Activated naive CD4-positive, alpha-beta T cell treated with anti-CD3 and anti-CD28 coated beads, Interleukin-2, amount 50 U/mL, for 72 hours (primary cell): Measurements from ENCODE around the gene CTAGE4. TPM values are rescaled to one million over a fixed set of nuclear protein-coding genes. Genes with fewer than 3 reads are reported as not detected.
A peak's percentile ranks its signal among the peaks of the same experiment; 100 is the strongest.
"Not testable (repeated sequence)": the region's sequence is repeated elsewhere in the genome, so short reads cannot be mapped to it uniquely, and the experiment has no call there.

ENCODE experiments used
- ATAC-seq, 2 donors: fragments of 150-1000 bp; cut with Tn5 transposase; 2 replicates each; pipeline ENCODE4 v1.10.0; 2021; ENCODE audit warnings: mild to moderate bottlenecking in 2 of 2, moderate library complexity in 2 of 2
- DNase-seq, 2 donors: peaks; one replicate each; pipeline ENCODE4 v3.0.0; 2021 to 2022; ENCODE audit warnings: low spot score in 2 of 2
- H3K27ac Mint-ChIP-seq, 2 donors: one replicate each; pipeline ENCODE4 v1.8.0; 2022; ENCODE audit warnings: mild to moderate bottlenecking in 2 of 2, mixed read lengths in 2 of 2
- H3K36me3 Mint-ChIP-seq, 2 donors: one replicate each; pipeline ENCODE4 v1.8.0; 2022; ENCODE audit warnings: mixed read lengths in 2 of 2
- H3K9me3 Mint-ChIP-seq, 2 donors: one replicate each; pipeline ENCODE4 v1.8.0; 2022; ENCODE audit warnings: mixed read lengths in 2 of 2
- total RNA-seq, 2 donors: library from RNA; stranded (reverse); gene quantifications; one replicate each; pipeline ENCODE4 v1.2.3, GENCODE V29; 2022

CTAGE4 gene
- under 1 TPM in 1 of 2 donors, not detected in 1; 0.93 TPM for total RNA-seq

GRCh38 chr7:144183166-144183565 is at the start of gene CTAGE4:
CTAGE4 (plus strand) TSS chr7:144183466; CDS start chr7:144183504, 38 bp downstream.
- not testable (repeated sequence) for ATAC-seq, H3K9me3 Mint-ChIP-seq, DNase-seq, H3K36me3 Mint-ChIP-seq, H3K27ac Mint-ChIP-seq

DNA sequence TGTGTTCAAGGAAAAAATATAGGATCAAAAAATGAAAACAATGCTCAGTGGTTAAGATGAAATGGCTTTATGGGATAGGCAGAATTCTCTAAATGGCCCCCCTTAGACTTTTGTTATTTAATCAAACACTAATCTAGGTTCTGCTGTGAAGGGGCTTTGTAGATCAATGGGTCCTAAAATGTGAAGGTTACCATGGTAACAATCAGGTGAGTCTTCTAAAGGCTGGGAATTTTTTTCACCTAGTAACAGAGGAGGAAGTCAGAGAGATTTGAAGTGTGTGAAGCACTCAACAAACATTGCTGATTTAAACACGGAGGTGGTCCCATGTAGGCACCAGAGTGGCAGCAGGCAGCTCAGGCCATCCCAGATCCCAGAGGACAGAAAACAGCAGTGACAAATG is 49.1 kb upstream of the CTAGE4 start:
- H3K9me3 Mint-ChIP-seq = no peaks in the 10 kb centered on the region
- no peaks in the 10 kb centered on the region for H3K36me3 Mint-ChIP-seq
- H3K27ac Mint-ChIP-seq = no peak overlapping the region
- no peak for ATAC-seq
- DNase-seq = no peak

DNA sequence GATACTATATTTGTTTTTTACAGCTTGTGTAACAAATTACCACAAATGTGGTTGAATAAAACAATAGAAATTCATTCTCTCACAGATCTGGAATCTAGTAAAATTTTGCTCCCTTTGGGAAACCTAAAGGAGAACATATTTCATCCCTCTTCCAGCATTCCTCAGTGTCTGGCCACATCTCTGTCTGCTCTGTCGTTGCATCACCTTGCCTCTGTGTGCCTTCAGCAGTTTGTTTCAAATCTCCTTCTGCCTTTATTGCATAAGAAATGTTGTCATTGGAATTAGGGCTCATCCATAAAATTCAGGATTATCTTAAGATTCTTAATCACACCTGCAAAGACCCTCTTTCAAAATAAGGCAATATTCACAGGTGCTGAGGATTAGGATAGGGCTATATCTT is 45.8 kb upstream of the CTAGE4 start:
- DNase-seq = no peak
- H3K27ac Mint-ChIP-seq = no peak overlapping the region
- ATAC-seq = no peak
- no peaks in the 10 kb centered on the region for H3K36me3 Mint-ChIP-seq
- H3K9me3 Mint-ChIP-seq = peaks cover 0 to 5% of the 10 kb centered on the region in 2 donors

DNA sequence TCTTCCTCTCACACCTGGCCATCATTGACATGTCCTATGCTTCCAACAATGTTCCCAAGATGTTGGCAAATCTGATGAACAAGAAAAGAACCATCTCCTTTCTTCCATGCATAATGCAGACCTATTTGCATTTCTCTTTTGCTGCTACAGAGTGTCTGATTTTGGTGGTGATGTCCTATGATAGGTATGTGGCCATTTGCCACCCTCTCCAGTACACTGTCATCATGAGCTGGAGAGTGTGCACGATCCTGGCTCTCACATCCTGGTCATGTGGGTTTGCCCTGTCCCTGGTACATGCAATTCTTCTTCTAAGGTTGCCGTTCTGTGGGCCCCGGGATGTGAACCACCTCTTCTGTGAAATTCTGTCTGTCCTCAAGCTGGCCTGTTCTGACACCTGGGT is 41.1 kb upstream of the CTAGE4 start:
- DNase-seq (no peak), ATAC-seq (no peak)
- peaks cover 0 to 6% of the 10 kb centered on the region in 2 donors for H3K36me3 Mint-ChIP-seq
- H3K9me3 Mint-ChIP-seq = peaks cover 5 to 6% of the 10 kb centered on the region in 2 donors
- H3K27ac Mint-ChIP-seq = no peak overlapping the region

DNA sequence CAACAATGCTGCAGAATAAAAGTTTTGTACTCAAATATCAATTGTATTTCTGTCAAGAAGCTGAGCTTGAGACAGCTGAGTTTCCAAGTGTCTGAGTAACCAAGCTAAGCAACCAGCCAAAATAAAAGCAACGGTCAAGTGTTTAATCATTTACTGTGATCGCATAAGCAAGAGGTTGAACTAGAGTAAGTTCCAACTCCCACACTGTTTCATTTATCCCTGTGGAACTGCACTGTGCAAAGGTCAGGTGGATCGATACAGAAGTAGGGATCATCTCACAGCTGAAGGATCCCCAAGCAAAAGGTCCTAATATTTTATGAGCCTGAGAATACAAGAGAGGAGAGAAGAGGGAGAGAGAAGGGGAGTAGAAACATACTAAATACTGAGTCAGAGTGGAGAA is 38.8 kb upstream of the CTAGE4 start:
- no peak for ATAC-seq
- peaks cover 15 to 17% of the 10 kb centered on the region in 2 donors for H3K9me3 Mint-ChIP-seq
- DNase-seq = no peak
- peaks cover 11 to 19% of the 10 kb centered on the region in 2 donors for H3K36me3 Mint-ChIP-seq
- no peak overlapping the region for H3K27ac Mint-ChIP-seq

GRCh38 chr7:144148224-144148827 is 34.9 kb upstream of the CTAGE4 start:
- ATAC-seq = no peak
- H3K36me3 Mint-ChIP-seq = peaks cover 16 to 25% of the 10 kb centered on the region in 2 donors
- no peak overlapping the region for H3K27ac Mint-ChIP-seq

GRCh38 chr7:144158861-144159260 is 24.4 kb upstream of the CTAGE4 start:
- no peaks in the 10 kb centered on the region for H3K9me3 Mint-ChIP-seq

More at GRCh38 chr7:144148224-144148827, 34.9 kb upstream of the CTAGE4 start:
- DNase-seq = no peak
- peaks cover 16 to 24% of the 10 kb centered on the region in 2 donors for H3K9me3 Mint-ChIP-seq

GRCh38 chr7:144164784-144165183 is 18.5 kb upstream of the CTAGE4 start:
- ATAC-seq (no peak), DNase-seq (no peak)
- H3K36me3 Mint-ChIP-seq = no peaks in the 10 kb centered on the region
- H3K9me3 Mint-ChIP-seq = no peaks in the 10 kb centered on the region
- H3K27ac Mint-ChIP-seq = no peak overlapping the region

More at GRCh38 chr7:144158861-144159260, 24.4 kb upstream of the CTAGE4 start:
- Mint-ChIP-seq H3K36me3 (no peaks in the 10 kb centered on the region), H3K27ac (no peak overlapping the region)
- ATAC-seq = no peak
- DNase-seq = no peak

DNA sequence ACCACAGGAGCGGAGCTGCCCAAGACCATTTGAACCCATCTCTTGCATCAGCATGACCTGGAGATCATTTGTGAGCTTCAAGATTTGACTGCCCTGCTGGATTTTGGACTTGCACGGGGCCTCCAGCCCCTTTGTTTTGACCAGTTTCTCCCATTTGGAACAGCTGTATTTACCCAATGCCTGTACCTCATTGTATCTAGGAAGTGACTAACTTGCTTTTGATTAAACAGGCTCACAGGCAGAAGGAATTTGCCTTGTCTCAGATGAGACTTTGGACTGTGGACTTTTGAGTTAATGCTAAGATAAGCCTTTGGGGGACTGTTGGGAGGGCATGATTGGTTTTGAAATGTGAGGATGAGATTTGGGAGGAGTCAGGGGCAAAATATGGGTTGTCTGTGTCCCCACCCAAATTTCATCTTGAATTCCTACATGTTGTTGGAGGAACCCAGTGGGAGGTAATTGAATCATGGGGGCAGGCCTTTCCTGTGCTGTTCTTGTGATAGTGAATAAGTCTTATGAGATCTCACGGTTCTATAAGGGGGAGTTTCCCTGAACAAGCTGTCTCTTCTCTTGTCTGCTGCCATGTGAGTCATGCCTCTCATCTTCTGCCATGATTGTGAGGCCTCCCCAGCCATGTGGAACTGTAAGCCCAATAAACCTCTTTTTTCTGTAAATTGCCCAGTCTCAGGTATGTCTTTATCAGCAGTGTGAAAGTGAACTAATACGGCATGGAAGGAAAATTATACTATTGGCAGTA is 11.5 kb upstream of the CTAGE4 start:
- not testable (repeated sequence) for H3K27ac Mint-ChIP-seq, DNase-seq, ATAC-seq
- peaks cover 3 to 15% of the 10 kb centered on the region in 2 donors for H3K9me3 Mint-ChIP-seq
- peaks cover 0 to 15% of the 10 kb centered on the region in 2 donors for H3K36me3 Mint-ChIP-seq

DNA sequence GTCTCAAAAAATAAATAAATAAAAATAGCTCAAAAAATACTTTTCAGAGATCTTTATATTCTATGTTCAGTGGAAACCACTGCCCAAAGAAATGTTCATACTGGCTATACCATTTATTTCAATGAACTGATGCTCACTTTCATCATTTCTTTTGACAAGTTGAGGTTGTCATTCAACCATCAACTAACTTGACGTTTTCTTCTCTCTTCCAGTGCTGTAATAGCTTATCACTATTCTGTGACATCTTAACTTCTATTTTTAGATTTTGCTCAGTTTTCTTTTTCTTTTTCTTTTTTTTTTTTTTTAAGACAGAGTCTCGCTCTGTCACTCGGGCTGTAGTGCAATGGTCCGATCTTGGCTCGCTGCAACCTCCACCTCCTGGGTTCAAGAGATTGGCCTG is 8.7 kb upstream of the CTAGE4 start:
- Mint-ChIP-seq H3K9me3 (peaks cover 3 to 15% of the 10 kb centered on the region in 2 donors), H3K36me3 (peaks cover 0 to 15% of the 10 kb centered on the region in 2 donors), H3K27ac (no peak overlapping the region)
- no peak for ATAC-seq
- no peak for DNase-seq

GRCh38 chr7:144178380-144179164 is 4.7 kb upstream of the CTAGE4 start:
- not testable (repeated sequence) for H3K27ac Mint-ChIP-seq, H3K9me3 Mint-ChIP-seq, H3K36me3 Mint-ChIP-seq, DNase-seq
- peak; percentile 70 to 72 for ATAC-seq

DNA sequence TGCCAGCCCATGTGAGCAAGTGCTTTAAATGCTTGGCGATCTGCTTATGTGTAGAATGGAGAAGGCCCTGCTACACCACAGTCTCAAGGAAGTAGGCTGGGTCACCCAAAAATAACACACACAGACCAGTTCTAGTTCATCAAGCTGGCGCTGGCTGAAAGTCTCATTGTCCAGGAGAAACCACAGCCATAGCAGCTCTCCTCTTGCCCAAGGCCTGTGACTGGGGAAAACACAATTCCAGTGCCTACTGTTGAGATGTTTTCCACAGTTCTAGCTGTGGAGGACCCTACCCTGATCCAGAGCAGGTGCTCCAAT is 4.1 kb upstream of the CTAGE4 start:
- not testable (repeated sequence) for H3K36me3 Mint-ChIP-seq, ATAC-seq, H3K27ac Mint-ChIP-seq, H3K9me3 Mint-ChIP-seq, DNase-seq

- ATAC-seq, H3K36me3 Mint-ChIP-seq, H3K27ac Mint-ChIP-seq, H3K9me3 Mint-ChIP-seq, DNase-seq: not testable (repeated sequence)
These were observed 4.6 kb downstream of the CTAGE4 start for GRCh38 chr7:144187848-144188247.

- not testable (repeated sequence) for H3K36me3 Mint-ChIP-seq, H3K9me3 Mint-ChIP-seq, H3K27ac Mint-ChIP-seq, DNase-seq
- peak; percentile 35 to 69 for ATAC-seq
These were observed 5.4 kb downstream of the CTAGE4 start for GRCh38 chr7:144188578-144189171.

DNA sequence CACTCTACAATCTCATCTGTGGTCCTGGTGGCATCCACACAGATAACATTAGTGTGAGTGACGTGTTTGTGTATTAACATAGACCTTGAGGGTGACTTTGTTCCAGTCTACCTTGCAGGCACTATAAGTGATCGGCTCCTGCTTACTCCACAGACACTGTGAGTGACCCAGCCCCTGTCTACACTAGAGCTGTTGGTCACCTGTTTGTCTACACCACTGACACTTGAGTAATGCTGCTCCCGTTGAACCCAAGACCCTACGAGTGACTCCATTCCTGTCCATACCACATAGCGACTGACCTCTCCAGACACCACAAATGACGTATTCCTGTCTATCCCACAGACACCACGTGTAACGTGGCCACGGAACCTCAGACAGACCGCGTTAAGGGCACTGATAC is 10.5 kb downstream of the CTAGE4 start:
- DNase-seq, H3K9me3 Mint-ChIP-seq, H3K36me3 Mint-ChIP-seq, H3K27ac Mint-ChIP-seq: not testable (repeated sequence)
- ATAC-seq = peak in 1 of 2 donors; percentile 22

DNA sequence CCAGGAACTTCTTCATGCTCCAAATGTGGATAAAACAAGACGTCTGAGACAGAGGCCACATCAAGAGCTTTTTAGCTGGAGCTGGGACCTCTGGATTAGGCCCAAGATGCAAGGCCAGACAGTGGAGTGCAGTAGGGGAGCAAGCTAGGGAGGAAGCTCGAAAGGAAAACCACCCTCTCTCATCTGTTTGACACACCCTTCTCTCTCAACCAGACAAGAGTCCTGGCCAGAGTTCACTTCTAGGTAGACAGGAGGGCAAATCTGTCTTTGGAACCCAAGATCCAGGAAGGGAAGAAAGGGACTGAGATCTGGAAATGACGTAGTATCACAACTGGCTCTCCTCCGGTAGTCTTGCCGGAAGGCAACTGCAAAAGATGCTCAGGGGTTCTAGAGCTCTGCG is 11.2 kb downstream of the CTAGE4 start:
- not testable (repeated sequence) for ATAC-seq, H3K9me3 Mint-ChIP-seq, DNase-seq, H3K27ac Mint-ChIP-seq, H3K36me3 Mint-ChIP-seq
